ENCODE results near the gene FAM181B.

FAM181B gene

DNA sequence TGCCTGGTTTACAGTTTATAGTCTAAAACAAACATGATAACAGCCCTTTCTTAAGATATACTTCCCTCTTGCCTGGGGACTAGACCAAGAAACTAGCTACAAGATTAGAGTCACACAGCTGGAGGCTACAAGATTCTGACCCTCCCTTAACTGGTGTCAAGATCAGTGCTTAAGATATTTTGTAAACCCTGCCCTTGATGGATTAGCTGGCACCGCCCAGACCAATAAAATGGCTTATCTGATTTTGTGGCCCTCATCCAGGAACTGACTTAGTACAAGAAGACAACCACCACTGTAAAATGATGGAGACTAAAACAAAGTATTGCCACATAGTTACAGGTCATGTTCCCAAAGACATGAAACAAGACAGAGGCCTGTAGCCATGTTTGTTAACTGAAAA, 53.4 kb downstream of the FAM181B start:
- DNase-seq: no peak

Measured in right forelimb (tissue), 1 donor.